Measurements from ENCODE around the gene GPD1L.
A peak's percentile ranks its signal among the peaks of the same experiment; 100 is the strongest.
"Not testable (repeated sequence)": the region's sequence is repeated elsewhere in the genome, so short reads cannot be mapped to it uniquely, and the experiment has no call there.

The GPD1L gene

DNA sequence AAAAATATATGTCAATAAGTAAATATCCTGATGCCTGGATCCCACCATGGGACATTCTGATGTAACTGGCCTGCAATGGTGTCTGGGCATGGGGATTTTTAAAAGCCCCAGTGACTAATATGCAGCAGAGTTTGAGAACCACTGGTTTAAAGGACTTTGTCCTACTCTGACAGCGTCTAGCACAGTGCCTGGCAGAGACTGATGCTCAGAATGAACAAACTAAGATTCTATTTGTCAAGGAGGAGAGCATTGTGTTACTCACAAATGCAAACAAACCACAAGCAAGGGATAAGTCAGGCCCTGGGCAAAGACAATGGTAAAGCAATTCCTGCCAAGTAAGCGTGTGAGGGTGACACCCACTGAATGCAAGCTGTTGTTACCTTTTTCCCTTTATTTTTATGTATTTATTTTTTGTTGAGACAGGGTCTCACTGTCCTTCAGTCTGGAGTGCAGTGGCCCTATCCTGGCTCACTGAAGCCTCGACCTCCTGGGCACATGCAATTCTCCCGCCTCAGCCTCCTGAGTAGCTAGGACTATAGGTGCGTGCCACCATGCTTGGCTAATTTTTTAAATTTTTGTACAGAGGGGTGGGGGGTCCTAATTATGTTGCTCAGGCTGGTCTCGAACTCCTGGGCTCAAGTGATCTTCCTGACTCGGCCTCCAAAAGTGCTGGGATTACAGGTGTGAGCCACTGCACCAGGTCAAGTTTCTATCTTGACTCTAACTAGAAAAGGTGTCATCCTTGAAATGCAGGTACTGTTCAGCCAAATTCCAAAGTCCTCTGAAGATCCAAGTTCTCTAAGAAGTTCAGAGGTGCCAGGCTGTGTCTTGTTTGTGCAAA is 909 bp upstream of the GPD1L start:
- DNase-seq (ENCODE audit: low spot score): no peak

DNA sequence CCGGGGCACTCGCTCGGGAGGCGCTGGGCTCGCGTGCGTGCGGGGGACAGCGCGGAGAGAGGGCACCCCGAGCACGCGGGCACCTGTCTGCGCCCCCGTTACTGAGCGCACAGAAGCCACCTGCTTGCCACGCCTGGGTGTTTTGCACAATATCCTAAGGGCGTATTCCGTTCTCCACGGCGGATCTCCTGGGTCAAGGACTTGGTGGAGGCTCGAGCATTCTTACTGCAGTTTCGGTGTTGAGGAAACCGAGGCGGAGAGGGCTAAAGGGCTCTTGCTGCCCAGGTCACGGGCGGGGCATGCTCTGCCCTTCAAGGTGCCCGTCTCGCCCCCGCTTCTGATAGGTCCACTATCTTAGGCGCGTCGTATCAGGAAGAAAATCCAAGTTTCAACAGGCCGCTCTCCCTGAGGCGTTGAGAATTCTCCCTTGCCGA is 526 bp downstream of the GPD1L start:
- DNase-seq (ENCODE audit: low spot score): peak; percentile 12

DNA sequence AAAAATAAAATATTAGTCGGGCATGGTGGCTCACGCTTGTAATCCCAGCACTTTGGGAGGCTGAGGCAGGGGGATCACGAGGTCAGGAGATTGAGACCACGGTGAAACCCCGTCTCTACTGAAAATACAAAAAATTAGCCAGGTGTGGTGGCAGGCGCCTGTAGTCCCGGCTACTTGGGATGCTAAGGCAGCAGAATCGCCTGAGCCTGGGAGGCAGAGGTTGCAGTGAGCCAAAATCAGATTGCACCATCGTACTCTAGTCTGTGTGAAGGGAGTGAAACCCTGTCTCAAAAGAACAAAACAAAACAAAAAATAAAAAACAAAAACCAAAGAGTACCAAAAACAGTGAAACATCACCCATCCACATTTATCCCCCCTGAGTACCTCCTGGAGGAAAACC is 1.8 kb downstream of the GPD1L start:
- DNase-seq (ENCODE audit: low spot score): not testable (repeated sequence)

DNA sequence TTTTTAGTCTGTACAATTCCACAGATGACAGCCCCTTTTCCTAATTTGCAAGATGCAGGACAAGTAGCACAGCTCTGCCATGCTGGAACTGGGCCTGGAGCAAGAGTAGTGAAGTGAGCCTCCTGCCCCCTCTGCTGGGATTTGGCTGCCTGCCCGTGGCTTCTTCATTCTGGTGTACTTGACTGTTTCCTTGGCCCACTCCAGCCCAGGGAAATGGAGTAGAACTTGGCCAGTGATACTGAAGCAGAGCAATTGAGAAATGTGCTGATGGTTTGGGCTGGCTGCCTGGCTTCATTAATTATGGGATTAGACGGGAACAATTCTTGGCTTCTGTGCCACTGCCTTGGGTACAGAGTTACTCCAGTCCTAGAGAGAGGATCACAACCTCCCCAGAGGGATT is 2.8 kb downstream of the GPD1L start:
- no peak for DNase-seq (ENCODE audit: low spot score)

DNA sequence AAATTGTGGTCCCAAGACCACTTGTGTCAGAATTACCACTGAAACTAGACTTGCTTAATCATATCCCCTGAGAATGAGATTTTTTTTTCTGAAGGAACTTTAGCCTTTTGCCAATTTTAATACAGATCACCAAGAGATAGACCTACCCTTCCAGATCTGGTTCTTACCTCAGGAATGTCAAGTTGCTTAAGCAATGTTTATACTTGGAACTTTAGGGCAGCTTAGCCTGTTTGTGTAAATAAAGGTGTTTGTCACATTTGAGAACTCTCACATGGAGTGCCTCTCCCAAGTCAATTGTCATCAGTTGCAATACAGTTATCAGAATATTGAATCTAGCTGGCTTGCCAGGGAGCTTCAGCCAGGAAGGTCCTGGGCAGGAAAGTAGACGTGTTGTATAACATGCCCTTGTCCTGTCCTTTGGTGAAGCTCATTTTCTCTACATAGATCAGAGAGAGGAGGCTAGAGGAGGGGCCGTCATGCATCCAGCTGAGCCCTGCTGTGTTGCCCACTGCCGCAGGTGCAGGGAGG is 3.9 kb downstream of the GPD1L start:
- no peak for DNase-seq (ENCODE audit: low spot score)

DNA sequence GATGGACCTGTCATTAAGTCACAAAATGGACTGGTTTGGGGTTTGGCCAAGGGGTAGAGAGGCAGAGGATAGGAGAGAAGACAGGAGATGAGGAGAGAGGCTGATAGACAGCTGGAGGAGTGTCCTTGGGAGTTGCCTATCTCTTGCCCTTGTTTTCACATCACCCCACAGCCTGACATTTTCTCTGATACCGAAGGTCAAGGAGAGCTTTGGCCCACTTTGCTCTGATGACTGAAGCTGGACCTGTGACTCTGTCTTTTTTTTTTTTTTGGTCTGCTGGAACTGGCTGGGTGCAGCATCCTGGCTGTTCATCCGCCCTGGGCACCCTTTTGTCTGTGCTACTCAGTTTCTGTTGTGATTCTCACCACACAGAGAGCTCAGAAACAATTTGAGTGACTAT is 5.1 kb downstream of the GPD1L start:
- DNase-seq (ENCODE audit: low spot score): no peak

DNA sequence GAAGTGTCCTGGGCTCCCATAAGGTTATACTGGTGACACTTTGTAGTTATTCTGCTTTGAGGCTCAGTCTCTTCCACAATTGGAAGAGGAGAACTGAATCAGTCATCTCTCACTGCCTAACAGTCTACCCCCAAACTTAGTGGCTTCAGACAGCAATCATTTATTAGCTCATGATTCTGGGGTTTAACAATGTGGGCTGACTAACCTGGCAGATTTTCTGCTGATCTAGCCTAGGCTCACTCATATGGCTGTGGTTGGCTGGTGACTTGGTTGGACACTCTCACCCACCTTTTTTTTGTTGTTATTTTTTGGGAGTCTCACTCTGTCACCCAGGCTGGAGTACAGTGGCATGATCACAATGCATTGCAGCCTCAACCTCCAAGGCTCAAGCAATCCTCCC is 7.1 kb downstream of the GPD1L start:
- DNase-seq (ENCODE audit: low spot score): no peak

DNA sequence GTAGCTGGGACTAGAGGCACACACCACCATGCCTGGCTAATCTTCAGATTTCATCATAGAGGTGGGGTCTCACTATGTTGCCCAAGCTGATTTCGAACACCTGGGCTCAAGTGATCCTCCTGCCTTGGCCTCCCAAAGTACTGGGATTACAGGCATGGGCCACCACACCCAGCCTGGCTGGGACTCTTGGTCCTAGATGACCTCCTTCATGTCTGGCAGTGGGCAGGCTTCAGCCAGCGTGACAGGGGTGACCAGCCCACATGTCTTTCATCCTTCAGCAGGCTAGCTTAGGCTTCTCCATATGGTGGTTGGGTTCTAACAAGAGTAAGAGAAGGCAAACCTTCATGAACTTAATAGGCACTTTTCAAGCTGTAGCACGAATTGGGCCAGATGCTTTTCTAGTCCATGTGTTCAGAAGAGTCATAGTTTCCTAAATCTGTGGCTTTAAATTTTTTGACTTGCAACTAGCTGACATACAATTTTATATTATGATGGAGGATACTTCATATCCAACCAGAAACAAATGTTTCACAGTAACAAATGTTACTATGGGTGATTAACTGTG is 7.6 kb downstream of the GPD1L start:
- no peak for DNase-seq (ENCODE audit: low spot score)

DNA sequence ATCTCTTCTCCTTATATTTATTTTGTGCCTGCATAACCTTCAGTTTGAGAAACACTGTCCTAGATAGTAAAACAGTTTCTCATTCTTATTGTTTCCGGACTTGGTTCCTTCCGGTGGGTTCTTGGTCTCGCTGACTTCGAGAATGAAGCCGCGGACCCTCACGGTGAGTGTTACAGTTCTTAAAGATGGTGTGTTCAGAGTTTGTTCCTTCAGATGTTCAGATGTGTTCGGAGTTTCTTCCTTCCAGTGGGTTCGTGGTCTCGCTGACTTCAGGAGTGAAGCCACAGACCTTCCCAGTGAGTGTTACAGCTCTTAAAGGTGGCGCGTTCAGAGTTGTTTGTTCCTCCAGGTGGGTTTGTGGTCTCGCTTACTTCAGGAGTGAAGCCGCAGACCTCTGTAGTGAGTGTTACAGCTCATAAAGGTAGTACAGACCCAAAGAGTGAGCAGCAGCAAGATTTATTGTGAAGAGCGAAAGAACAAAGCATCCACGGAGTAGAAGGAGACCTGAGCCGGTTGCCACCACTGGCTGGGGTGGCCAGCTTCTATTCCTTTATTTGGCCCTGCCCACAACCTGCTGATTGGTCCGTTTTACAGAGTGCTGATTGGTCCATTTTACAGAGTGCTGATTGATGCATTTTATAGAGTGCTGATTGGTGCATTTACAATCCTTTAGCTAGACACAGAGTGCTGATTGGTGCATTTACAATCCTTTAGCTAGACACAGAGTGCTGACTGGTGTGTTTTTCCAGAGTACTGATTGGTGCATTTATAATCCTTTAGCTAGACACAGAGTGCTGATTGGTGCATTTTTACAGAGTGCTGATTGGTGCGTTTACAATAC is 8.3 kb downstream of the GPD1L start:
- not testable (repeated sequence) for DNase-seq (ENCODE audit: low spot score)

DNA sequence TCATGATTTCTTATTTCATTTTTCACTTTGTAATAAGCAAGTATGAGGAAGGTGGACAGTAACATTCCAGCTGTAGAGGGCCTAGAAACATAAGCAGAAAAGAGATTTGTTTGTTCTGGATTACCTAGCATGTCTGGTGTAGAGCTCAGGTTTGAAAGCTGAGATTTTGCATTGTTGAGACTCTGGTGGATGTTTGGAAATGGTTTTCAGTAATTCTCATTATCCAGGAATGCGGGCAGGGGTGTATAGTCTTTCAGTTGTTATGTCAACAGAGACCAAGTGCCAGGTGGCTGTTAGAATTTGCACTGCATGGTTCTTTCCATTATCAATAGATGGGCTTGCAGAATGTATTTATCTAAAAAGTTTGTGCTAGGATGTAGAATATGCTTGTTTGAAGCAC is 10.9 kb downstream of the GPD1L start:
- no peak for DNase-seq (ENCODE audit: low spot score)

DNA sequence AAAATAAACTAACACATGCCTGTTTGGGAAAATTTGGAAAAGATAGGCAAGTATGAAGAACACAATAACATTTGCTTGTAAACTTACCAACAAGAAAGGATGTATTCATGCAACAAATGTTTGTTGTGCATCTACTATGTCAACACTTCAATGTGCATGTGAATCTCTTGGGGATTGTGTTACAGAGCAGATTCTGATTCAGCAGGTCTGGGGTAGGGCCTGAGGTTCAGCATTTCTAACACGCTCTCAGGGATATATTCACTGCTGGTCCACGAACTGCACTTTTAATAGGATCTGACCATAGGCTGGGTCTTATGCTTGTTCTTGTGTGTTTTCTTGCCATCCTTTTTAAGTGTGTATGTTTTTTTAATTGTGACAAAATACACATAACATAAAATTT is 11.8 kb downstream of the GPD1L start:
- no peak for DNase-seq (ENCODE audit: low spot score)

DNA sequence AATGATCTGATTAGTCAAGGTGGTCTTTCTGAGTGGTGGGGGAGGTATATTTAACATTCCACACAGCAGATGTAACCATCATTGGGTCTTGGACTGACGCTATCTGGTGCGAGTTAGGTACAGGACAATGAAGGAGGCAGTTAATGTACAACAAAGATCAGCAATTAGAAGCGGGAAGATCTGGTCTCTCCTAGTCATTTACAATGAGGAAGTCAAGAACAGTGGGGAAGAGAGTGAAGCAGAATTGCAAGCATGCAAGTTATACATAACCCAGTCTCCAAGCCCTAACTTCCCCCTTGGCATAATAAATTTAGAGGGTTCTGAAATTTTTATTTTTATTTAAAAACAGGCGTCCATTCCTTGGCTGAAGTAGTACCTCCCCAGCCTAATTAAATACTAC is 14.1 kb downstream of the GPD1L start:
- DNase-seq (ENCODE audit: low spot score): no peak

DNA sequence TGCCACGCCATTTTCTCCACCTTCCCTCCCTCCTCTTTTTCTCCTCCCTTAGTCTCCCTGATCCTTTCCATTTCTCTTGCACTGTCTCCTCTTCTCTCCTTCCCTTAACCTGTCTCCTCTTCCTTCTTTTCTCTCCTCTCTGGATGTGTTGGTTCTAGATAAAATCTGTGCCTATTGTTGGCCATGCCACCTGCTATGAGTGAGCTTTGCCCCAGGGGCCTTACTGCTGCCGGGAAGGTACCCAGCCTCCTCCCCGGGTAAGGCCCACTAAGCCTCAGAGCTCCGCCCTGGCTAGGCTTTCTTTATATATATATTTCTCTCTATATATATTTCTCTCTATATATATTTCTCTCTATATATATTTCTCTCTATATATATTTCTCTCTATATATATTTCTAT is 14.7 kb downstream of the GPD1L start:
- DNase-seq (ENCODE audit: low spot score): no peak

DNA sequence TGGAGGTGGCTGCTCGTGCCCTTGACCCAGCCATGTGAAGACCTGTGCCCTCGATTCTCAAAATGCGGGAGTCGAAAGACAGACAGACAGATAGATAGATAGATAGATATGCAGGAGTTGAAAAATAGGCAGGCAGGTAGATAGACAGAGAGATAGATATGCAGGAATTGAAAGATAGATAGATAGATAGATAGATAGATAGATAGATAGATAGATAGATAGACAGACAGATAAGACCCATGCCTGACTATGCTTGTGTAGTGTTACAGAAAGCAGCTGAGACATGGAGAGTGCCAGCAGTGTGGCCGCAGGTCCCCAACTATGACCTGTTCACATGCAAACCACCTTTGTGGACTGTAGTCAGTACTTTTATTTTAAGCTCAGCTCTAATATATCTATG is 17.2 kb downstream of the GPD1L start:
- no peak for DNase-seq (ENCODE audit: low spot score)

DNA sequence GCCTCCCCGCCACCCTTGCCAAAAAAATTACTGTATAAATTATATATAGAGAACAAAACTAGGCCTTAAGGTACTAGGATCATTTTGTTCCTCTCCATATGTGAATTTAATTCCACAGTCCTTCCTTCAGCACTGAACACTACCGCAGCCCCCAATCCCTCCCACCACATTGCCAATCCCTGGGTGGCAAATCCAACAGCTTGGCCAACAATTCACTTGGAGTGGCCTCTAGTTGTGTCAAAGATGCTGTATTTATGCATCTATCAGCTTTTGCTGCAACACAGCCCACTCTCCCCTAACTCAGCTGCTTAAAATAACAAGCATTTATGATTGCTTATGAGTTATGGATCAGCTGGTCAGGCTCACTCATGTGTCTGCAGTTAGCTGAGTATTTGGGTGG is 18.6 kb downstream of the GPD1L start:
- DNase-seq (ENCODE audit: low spot score): no peak

DNA sequence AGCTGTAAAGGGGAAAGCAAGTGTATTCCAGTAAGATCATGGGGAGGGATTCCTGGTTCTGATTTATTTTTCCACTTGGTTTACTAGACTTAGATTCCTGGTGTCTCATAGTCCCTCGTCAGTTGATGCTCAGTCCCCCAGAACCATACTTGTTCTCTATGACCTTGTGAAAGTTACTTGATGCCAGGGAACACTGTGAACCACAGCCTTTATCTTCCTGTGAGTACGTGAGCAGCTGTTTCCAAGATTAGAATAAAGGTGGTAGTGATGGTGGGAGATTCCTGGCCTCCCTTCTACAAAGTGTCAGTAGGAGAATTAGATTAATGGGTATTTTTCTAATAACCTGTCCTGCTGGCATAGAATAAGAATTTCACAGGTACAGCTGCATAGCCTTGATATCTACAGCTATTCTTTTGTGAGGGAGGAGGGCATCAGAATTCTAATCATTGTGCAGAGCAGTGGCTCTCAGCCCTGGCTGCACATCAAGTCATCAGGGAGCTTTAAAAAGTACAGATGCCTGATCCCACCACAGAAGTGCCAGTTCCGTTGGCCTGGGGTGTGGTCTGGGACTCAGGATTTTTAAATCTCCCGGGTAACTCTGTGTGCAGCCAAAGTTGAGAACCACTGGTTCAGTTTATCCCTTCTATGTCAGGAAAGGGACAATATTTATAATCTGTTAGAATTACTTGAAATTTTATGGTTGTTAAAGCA is 20.0 kb downstream of the GPD1L start:
- no peak for DNase-seq (ENCODE audit: low spot score)

DNA sequence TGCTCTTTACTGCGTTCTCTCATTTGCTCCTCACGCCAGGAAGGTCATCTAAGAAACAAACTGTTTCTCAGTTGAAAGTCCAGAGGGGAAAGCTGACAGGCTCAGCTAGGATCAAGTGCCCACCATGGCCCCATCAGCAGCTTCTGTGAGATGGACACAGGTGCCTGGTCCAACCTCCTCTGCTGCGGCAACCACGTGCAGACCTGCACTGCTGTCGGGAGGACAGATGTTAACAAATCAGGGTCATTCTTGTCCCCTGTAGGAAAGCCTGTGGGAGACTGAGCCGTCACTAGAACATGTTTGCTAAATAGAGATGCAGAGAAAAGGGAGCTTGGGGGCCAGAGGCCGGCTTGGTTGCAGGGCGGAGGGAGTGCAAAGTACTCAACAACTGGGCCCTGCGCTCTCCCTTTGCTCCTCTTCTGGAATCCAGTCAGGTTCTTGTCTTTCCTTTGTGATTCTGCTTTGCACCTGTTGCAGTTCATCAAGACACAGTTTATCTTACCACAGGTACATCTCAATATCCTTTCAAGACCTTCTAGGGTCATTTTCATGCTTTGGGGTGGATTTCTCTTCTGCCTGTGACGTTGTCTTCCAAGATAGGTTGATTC is 20.9 kb downstream of the GPD1L start:
- DNase-seq (ENCODE audit: low spot score): no peak

DNA sequence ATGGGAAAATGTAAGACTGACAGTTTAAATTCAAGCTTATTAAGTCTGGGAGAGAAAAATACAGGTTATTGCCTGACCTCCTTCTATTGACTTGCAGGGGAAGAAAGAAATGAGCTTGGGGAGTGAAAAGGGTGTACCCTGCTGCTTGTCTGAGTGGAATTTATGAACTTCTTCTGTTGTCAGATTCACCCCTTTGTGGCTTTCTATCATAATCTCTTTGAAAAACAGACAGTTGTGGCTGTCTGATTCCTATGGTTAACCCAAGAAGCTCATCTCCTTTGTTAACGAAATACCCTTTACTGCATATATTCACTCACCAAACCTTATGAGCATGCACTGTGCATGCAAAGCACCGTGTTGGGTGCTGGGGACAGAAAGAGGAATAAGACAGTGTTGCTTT is 22.5 kb downstream of the GPD1L start:
- DNase-seq (ENCODE audit: low spot score): no peak

DNA sequence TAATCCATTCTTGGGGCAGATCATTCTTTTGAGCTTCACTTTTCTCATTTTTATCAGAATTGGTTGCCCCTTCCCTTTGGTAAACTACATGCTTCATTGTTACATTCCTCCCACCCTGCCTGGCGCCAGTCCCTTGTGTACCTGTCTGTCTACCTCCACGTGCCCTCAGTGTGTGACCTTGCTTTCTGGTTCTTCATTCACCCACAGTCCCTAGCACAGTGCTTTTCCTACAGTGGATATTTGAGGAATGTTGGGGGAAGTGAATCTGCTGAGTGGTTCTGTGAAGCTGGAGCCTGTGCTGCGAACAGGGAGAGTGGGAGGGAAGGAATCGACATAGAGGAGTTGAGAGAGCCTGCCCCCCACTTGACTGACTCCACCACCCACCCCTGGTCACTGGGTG is 23.4 kb downstream of the GPD1L start:
- no peak for DNase-seq (ENCODE audit: low spot score)

DNA sequence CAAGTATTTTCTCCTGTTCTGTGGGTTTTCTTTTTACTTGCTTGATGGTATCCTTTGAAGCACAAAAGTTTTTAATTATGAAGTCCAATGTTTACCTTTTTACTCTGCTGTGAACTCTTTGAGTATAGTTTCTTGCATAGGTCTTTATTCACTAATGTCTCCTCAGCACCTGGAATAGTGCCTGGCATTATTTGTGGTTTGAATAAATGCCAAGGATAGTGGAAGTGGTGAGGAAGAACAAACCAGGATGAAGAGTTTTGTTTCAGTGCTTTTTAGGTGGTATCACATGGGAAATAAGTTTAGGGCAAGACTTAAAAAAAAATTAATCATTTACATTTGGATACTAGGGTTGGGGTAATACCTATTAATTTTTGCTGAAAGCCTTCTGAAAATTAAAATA is 25.7 kb downstream of the GPD1L start:
- DNase-seq (ENCODE audit: low spot score): no peak

DNA sequence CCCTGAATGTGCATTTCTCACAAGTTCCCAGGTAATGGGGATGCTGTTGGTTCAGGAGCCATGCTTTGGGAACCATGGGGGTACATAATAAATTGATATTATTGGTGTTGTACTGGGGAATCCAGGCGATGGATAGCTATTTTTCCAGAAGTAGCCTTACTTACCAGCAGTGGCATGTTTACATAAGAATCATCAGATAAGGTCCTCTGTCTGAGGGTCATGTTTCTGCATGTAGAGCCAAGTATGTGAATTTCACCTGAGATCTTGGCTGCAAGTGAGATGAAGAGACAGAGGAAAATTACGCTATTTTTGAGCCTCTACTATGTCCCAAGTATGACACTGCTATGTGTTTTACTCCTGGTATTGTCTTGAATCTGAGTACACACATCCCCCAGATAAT is 26.3 kb downstream of the GPD1L start:
- no peak for DNase-seq (ENCODE audit: low spot score)

DNA sequence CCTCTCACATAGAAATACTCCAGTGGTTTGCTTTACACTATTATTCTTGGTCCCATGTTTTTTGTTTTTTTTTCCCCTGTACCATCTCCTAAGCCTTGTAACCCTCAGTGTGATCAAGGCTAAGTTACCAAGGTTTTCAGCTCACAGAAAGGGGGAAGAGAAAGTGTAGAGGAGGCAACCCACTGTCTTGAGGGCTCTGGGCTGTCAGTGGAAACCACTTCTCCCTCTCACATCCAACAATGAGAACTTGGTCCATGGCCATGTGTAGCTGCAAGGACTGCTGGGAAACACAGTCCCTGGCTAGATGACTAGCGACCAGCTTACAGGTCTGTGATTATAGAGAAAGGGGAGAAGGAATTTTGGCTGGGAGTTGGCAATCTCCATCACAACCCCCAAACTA is 30.3 kb downstream of the GPD1L start:
- DNase-seq (ENCODE audit: low spot score): no peak

All from hematopoietic multipotent progenitor cell treated with erythropoietin and hydrocortisone succinate and interleukin-3 and kit ligand, for 15 days (in vitro differentiated cells).